SK-N-SH treated with all-trans-retinoic acid at 6 μM for 48 hours (cell line): ENCODE results near the gene LARGE1.

Experiments
- ATAC-seq: fragments of 200-7000 bp; cut with Tn5 transposase; 3 replicates; pipeline ENCODE4 v1.9.1; 2020; ENCODE audit warnings: mild to moderate bottlenecking, moderate library complexity
- ARNTL ChIP-seq: fragments of 450-650 bp; formaldehyde crosslinking; IDR thresholded peaks from 2 replicates; pipeline ENCODE4 v1.5.0; 2020; ENCODE audit warnings: low read depth, mild to moderate bottlenecking, moderate library complexity, borderline replicate concordance
- BACH2 ChIP-seq: fragments of 250-450 bp; sonication (Bioruptor Pico); IDR thresholded peaks from 2 replicates; pipeline ENCODE4 v1.9.0; 2021; ENCODE audit warnings: mild to moderate bottlenecking, borderline replicate concordance
- CREB5 ChIP-seq: fragments of 250-450 bp; sonication (Bioruptor Pico); IDR thresholded peaks from 2 replicates; pipeline ENCODE4 v1.5.1; 2020; ENCODE audit warnings: low read depth, mild to moderate bottlenecking, moderate library complexity
- CSDC2 ChIP-seq: fragments of 250-450 bp; sonication (Bioruptor Pico); IDR thresholded peaks from 2 replicates; pipeline ENCODE4 v1.5.0; 2020; ENCODE audit warnings: mild to moderate bottlenecking, moderate library complexity
- CSRNP3 ChIP-seq: fragments of 250-450 bp; sonication (Bioruptor Pico); IDR thresholded peaks from 2 replicates; pipeline ENCODE4 v1.5.1; 2021; ENCODE audit warnings: mild to moderate bottlenecking, moderate library complexity
- ESRRG ChIP-seq: fragments of 250-450 bp; sonication (Bioruptor Pico); IDR thresholded peaks from 2 replicates; pipeline ENCODE4 v1.6.1; 2021; ENCODE audit warnings: mild to moderate bottlenecking
- GLIS3 ChIP-seq: fragments of 250-450 bp; sonication (Bioruptor Pico); IDR thresholded peaks from 2 replicates; pipeline ENCODE4 v1.5.0; 2020; ENCODE audit warnings: mild to moderate bottlenecking, moderate library complexity
- ISL1 ChIP-seq: fragments of 250-450 bp; sonication (Bioruptor Pico); IDR thresholded peaks from 2 replicates; pipeline ENCODE4 v2.1.2; 2022; ENCODE audit warnings: mild to moderate bottlenecking, moderate library complexity
- OSR1 ChIP-seq: fragments of 250-450 bp; sonication (Bioruptor Pico); IDR thresholded peaks from 2 replicates; pipeline ENCODE4 v1.8.0; 2022; ENCODE audit warnings: moderate library complexity, mild to moderate bottlenecking, inconsistent platforms
- PPARA ChIP-seq: fragments of 250-450 bp; sonication (Bioruptor Pico); IDR thresholded peaks from 2 replicates; pipeline ENCODE4 v1.5.0; 2020; ENCODE audit warnings: mild to moderate bottlenecking, borderline replicate concordance
- RARB ChIP-seq: fragments of 250-450 bp; sonication (Bioruptor Pico); IDR thresholded peaks from 2 replicates; pipeline ENCODE4 v1.8.0; 2021; ENCODE audit warnings: mild to moderate bottlenecking, moderate library complexity
- SNAI2 ChIP-seq: fragments of 250-450 bp; sonication (Bioruptor Pico); IDR thresholded peaks from 2 replicates; pipeline ENCODE4 v1.5.0; 2020; ENCODE audit warnings: mild to moderate bottlenecking, moderate library complexity
- TCF4 ChIP-seq: fragments of 250-450 bp; sonication (Bioruptor Pico); IDR thresholded peaks from 2 replicates; pipeline ENCODE4 v1.8.0; 2021; ENCODE audit warnings: mild to moderate bottlenecking, moderate library complexity, borderline replicate concordance
- TOX ChIP-seq: fragments of 250-450 bp; sonication (Bioruptor Pico); IDR thresholded peaks from 2 replicates; pipeline ENCODE4 v1.8.0; 2021; ENCODE audit warnings: mild to moderate bottlenecking, moderate library complexity, borderline replicate concordance
- TSHZ2 ChIP-seq: fragments of 250-450 bp; sonication (Bioruptor Pico); IDR thresholded peaks from 2 replicates; pipeline ENCODE4 v1.5.0; 2020; ENCODE audit warnings: mild to moderate bottlenecking, moderate library complexity
- ZC3H10 ChIP-seq: fragments of 250-450 bp; sonication (Bioruptor Pico); IDR thresholded peaks from 2 replicates; pipeline ENCODE4 v1.5.1; 2021; ENCODE audit warnings: mild to moderate bottlenecking, moderate library complexity
- ZFP3 ChIP-seq: fragments of 250-450 bp; sonication (Bioruptor Pico); IDR thresholded peaks from 2 replicates; pipeline ENCODE4 v1.5.0; 2020; ENCODE audit warnings: mild to moderate bottlenecking, moderate library complexity
- ZFP30 ChIP-seq: fragments of 450-650 bp; formaldehyde crosslinking; IDR thresholded peaks from 2 replicates; pipeline ENCODE4 v1.5.0; 2022; ENCODE audit warnings: mild to moderate bottlenecking, moderate library complexity
- ZNF565 ChIP-seq: fragments of 450-650 bp; formaldehyde crosslinking; conservative IDR thresholded peaks from 2 replicates; pipeline ENCODE4 v1.5.0; 2020; ENCODE audit warnings: low read depth, mild to moderate bottlenecking, moderate library complexity
- ZNF70 ChIP-seq: fragments of 450-650 bp; formaldehyde crosslinking; IDR thresholded peaks from 2 replicates; pipeline ENCODE4 v1.5.0; 2020; ENCODE audit warnings: mild to moderate bottlenecking, moderate library complexity
- ZNF8 ChIP-seq: fragments of 450-650 bp; formaldehyde crosslinking; IDR thresholded peaks from 2 replicates; pipeline ENCODE4 v1.5.0; 2020; ENCODE audit warnings: mild to moderate bottlenecking, moderate library complexity

LARGE1 gene

GRCh38 chr22:33861216-33861875 lies 58.9 kb downstream of the LARGE1 start:
- ATAC-seq = no peak
- no peak for TF ChIP-seq ZC3H10
- TF ChIP-seq TSHZ2 (CRISPR knock-in tag) = no peak
- no peak for TF ChIP-seq OSR1 (CRISPR knock-in tag)
- TF ChIP-seq RARB (CRISPR knock-in tag) = no peak

GRCh38 chr22:33860386-33860785 lies 59.9 kb downstream of the LARGE1 start:
- ATAC-seq = no peak

GRCh38 chr22:33859311-33859710 lies 61.0 kb downstream of the LARGE1 start:
- no peak for ATAC-seq
- TF ChIP-seq RARB (CRISPR knock-in tag) (no peak), TOX (no peak), PPARA (CRISPR knock-in tag) (no peak), CSDC2 (CRISPR knock-in tag) (no peak), ZNF565 (CRISPR knock-in tag) (no peak), ZNF8 (CRISPR knock-in tag) (no peak), GLIS3 (CRISPR knock-in tag) (no peak), ZFP30 (CRISPR knock-in tag) (no peak), TSHZ2 (CRISPR knock-in tag) (no peak)

More at GRCh38 chr22:33860386-33860785, 59.9 kb downstream of the LARGE1 start:
- TF ChIP-seq GLIS3 (CRISPR knock-in tag) (no peak), ZNF565 (CRISPR knock-in tag) (no peak), ESRRG (CRISPR knock-in tag) (no peak), CSRNP3 (CRISPR knock-in tag) (no peak), BACH2 (CRISPR knock-in tag) (no peak), ZFP3 (CRISPR knock-in tag) (no peak), ZFP30 (CRISPR knock-in tag) (no peak), ARNTL (CRISPR knock-in tag) (no peak), TOX (no peak), RARB (CRISPR knock-in tag) (no peak), OSR1 (CRISPR knock-in tag) (no peak), PPARA (CRISPR knock-in tag) (no peak), ISL1 (CRISPR knock-in tag) (no peak), CREB5 (no peak), SNAI2 (CRISPR knock-in tag) (no peak), ZNF70 (CRISPR knock-in tag) (no peak), TCF4 (CRISPR knock-in tag) (no peak), ZNF8 (CRISPR knock-in tag) (no peak), TSHZ2 (CRISPR knock-in tag) (no peak)
